Fibroblast of gingiva (primary cell): Measurements from ENCODE around the gene BOC.

Source experiments
- DNase-seq: peaks from one replicate; pipeline ENCODE4 v3.0.0-alpha.2; 2011; ENCODE audit warnings: low read depth

Gene BOC

DNA sequence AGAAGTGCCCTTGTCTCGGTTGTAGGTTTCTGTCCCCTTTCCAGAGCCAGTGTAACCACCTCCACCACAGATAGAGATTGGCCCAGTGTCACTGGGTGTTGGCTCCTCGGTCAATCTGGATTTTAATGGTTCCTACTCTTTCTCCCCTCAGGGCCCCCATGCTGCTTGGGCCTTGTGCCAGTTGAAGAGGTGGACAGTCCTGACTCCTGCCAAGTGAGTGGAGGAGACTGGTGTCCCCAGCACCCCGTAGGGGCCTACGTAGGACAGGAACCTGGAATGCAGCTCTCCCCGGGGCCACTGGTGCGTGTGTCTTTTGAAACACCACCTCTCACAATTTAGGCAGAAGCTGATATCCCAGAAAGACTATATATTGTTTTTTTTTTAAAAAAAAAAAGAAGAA, 75.2 kb downstream of the BOC start:
- DNase-seq: no peak

DNA sequence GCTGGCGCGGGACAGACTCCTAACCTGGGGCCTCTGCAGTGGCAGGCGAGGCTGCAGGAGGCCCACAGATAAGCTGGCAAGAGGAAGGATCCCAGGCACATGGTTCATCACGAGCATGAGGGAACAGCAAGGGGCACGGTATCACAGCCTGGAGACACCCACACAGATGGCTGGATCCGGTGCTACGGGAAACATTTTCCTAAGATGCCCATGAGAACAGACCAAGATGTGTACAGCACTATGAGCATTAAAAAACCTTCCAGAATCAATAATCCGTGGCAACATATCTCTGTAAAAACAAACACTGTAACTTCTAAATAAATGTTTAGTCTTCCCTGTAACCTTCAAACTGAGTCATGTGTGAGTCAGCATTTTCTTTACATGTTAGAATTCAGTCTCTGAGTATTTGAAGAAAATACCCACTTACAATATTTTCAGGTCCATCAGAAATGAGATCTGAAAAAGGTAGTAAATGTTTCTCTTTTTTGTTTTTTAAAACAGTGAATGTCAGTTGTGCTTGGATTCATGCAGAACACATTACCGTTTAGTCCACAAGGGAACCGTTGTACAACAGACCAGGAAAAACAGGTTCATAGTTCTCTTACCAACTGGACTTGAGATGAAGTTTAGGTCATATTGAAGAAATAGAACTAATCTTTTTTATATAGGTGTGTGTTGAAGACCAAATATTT, 75.9 kb downstream of the BOC start:
- peak; percentile 77 for DNase-seq

DNA sequence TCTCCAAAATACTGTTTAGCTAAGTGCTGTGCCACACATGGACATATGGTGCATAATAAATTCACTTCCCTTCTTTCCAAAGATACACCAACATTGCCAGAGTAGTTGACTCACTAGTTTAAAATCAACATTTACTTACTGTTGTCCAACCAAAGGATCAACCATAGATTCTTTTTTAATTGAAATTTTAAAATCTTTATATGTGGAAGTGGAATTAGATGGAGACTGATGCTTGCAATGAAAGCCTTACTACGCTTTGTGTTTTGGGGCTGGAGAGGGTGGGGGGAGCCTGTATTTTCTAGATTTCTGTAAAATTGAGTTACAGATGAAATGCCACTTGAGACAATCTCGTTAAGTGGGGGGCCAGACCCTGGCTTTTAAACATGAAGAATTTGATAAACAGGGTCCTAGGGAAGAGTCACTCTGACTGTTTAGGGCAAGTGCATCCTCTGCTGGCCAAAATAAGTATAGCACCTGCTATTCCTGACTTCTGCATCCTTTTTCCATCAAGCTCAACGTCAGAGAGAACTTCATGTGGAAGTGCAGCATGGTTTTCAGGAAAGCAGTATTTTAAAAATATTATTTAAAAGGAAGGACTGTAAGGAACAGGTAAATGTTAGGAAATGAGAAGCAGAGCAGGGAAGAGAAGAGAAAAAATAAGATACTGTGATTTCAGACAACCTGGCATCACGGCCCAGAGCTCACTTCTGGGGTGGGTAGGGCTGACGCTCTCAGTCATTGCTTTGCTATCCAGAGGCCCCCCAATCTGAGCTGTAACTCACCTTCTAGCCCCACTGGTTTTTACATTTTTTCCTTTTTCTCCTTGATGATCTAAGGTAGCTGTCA, 76.7 kb downstream of the BOC start:
- DNase-seq: peak; percentile 57

DNA sequence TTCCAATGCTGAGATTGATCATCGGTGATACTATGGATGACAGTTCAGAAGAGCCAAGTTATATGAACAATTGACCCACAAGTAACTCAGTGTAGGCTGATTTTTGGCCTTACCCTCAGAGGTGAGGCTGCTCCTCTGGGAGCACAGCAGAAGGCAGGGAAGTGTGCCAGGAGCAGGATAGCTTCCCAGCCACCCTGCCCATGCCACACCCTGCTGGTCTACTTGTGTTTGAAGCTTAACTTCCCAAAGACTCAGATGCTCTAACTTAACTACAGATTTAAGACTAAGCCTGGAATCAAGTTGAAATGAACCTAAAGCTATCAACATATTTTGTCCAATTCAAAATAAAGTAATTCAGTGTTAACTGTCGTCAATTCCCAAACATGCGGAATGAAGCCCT, 77.5 kb downstream of the BOC start:
- DNase-seq: no peak

DNA sequence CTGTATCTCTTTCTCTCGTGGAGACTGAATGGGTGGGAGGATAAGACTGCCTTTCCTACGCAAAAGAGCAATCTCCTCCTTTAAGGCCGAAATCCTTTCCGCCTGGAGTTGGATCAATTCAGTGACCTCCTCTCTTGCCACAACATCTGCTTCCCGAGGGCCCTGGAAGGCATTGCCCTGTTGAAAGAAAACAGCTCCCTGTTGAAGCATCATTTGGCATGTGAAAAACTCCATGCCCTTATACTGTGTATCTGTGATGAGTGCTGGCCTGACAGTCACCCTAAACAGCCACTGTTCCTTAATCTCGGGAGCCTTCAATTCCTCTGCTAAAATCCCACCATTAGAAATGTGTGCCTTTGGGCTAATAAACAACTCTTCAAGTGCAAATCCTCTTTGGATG, 80.2 kb downstream of the BOC start:
- no peak for DNase-seq

DNA sequence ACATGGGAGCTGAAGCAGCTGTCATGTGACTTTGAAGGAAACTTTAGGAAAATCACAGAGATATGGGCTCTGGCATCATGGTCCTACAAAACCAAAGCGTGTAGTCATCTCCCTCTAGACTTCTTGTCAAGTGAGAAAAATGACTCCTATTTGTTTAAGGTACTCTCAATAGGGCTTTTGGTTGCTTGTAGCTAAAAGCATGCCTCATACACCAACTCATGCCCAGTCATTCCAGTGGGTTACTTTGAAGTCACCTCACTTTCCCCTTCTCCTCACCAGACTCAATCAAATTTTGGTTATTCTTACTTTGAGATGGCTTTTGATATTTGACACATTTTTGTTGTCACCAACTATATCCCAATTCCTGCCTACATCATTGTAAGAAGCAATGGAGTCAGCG, 81.6 kb downstream of the BOC start:
- DNase-seq: no peak

DNA sequence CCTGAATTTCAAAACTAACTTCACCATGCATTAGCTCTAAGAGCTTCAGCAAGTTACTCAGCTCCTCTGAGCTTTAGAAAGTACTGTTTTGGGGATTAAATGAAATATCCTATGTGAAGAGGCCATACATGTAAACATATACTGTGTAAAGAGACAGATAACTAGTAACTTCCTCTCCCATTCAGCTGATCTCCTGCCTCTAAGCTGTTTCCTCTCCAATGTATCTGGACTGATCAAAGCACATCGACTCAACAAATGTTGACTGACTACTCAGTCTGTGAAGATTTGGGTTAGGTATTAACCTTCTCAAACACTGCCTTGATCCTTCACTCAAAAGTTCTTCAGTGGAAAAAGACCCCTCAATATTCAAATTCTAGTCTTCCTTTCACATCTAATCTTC, 82.0 kb downstream of the BOC start:
- DNase-seq: no peak

DNA sequence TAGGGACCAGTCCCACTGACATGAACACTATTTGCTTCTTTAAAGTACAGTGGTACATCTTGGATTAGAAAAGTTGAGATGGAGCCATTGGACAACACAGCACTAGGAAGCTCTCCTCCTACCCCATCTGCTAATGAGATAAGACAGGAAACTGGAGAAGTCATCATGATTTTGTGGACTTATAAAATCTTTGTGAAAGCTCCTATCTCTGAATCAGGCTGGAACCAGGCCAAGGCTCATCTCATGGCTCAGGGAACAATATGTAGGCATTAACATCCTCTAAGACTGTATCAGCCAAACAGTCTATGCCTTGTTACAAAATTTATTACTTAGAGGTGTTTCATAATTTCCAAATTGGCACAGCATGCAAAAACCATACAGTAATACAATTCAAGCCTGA, 84.1 kb downstream of the BOC start:
- DNase-seq: no peak

DNA sequence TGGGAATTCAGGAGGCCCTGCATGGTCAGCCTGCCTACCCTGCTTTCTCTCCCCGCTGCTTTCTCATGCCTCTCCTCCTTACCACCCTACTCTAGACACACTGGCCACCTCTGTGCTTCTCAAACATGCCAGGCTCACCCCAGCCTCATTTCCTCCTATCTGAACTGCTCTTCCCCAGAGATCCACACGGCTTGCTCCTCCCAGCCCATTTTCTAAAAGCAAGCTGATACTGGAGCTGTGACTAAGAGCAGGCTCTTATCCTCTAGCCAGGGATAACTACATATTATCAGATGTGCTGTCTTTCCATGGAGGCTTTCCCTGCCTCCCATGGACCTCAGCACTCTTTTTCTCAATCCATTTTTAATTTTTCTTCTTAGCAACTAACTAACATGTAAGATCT, 85.9 kb downstream of the BOC start:
- DNase-seq: no peak

DNA sequence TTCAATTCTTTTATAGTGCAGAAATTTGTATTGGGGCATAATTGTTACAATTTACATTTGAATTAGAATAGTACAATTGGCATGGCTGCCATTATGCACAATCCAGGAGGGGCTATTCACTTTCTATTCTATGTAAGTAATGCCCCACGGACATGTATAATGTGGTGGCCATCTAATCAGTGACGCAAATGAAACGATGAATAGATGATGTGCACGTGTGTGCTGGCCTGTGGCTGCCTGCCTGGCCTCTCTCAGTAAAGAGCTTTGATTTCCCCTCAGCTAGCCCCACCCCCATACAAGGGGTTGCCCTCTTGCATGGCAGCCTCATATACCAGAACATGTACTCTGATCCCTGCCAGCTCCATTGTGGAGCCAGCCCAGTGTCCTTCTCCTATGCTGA, 86.5 kb downstream of the BOC start:
- DNase-seq: no peak

DNA sequence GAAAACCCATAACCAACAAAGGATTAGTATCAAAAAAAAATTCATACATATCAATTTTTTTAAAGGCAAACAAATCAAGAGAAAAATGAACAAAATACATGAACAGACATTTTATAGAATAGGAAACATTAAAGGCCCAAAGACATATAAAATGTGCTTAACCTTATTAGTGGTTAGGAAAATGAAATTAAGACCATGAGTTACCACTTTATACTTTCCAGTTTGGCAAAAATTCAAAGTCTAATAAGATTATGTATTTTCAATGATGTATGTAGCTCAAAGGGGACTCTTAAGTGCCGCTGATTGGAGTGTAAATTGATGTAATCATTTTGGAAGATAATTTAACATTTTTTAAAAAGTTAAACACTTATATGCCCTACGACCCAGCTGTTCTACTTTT, 89.2 kb downstream of the BOC start:
- no peak for DNase-seq

DNA sequence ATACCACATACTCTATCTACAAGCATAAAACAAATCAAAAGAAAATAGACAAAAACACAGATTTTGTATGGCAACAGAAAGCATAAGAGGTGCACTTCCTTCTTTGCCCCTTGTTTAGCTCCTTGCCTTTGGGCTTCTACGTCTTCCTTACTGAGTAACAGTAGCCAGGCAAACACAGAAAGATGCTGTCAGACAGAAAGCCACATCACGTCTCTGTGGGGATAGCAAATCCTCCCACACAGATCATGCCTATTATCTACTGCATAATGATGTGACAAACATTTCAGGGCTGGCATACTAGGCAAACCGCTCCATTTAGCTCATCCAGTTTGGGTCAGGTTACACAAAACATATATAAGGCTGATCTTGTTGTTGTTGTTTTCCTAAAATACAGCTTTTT, 92.7 kb downstream of the BOC start:
- DNase-seq: no peak

DNA sequence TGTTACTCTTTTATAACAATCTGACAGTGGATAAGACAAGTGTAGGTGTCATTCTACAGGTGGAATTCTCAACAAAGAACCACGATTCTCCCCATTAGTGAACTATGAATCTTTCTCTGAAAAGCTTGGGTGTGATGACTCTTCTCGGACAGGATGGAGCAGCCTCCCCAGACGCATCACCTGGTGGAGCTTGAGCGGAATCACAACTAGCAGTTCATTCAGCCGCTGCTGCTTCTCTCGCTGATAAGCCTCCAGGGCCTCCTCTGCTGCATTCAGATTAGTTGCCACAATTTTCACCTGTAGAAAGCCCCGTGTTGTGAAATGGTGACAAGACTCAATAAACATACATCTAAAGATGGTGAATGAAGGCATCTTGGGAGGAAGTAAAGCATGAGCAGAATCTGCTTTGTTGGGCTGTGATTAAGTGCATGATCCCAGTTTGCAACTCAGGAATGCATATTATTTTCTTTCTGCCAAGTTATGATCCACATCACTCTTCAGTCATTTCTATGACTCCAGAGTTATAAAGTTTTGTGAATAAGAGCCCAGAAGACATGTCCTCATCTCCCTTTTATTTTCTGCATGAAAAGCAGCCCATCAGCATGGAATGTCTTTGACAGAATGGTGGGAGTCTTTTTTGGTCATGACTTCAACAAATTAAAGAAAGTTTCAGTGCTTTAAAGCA, 93.6 kb downstream of the BOC start:
- DNase-seq: no peak

DNA sequence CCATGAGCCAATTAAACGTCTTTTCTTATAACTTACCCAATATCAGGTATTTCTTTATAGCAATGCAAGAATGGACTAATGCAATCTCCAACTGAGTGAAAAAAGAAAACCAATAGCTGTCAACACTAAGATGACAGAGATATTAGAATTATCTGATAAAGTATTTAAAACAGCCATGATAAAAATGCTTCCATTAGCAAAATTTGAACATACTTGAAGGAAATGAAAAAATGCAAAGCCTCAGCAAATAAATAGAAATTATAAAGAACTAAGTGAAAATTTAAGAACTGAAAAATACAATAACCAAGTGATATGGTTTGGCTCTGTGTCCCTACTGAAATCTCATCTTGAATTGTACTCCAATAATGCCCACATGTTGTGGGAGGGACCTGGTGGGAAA, 99.6 kb downstream of the BOC start:
- no peak for DNase-seq

DNA sequence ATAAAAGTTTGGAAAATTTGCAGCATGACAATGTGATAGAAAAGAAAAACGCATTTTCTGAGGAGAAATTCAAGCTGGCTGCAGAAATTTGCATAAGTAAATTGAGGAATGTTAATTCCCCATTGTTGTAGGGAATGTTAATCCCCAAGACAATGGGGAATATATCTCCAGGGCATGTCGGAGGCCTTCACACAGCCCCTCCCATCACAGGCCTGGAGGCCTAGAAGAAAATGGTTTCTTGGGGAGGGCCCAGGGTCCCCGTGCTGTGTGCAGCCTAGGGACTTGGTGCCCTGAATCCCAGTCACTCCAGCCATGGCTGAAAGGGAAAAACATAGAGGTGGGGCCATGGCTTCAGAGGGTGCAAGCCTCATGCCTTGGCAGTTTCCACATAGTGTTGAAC, 101.1 kb downstream of the BOC start:
- no peak for DNase-seq

DNA sequence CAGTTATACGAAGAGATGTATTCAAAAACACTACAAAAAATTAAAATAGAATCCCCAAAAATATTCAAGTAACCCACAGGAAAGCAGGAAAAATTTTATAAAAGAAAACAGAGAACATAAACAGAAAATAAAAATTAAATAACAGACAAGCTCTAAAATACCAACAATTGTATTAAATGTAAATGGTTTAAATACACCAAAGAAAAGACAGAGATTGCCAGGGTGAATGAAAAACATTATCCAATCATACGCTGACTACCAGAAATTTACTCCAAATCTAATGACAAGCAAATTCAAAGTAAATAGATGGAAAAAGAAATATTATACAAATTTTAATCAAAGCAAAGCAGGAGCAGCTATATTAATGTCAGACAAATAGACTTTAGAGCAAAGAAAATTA, 103.6 kb downstream of the BOC start:
- no peak for DNase-seq

DNA sequence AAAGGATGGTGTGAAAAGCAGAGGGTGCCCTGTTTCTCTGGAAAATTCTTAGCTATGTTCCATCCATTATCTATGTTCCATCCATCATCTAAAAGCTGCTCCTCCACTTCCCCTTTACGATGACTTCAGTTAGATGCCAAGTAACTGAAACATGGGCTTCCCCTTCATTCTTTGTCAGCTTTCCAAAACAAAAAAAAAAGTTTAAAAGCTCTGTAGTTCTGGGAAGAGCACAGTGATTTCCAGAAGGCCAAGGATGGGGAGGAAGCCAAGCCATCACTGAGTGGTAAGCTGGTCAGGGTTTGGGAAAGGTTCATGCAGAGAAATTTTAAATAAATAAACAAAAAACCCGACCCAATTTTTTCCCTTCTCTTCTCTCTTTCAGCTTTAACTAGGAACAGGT, 118.4 kb downstream of the BOC start:
- DNase-seq: peak; percentile 56

DNA sequence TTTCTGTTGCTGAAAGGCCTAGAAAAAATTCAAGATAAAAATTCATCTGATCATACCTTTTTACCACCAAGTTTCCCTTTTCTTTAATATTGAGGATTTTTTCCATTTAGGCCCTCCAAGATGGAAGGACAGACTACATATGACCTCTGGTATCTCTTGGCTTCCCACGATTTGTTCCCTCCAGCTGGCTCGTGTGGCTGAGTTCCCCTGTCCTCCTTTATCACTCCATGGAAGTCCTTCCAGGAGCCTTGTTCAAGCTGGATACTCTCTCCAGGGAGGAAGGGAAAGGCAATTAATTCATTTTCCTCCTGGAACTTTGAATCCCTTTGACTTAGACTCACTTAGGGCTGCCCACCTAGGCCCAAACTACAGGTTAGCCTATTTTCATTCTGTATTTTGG, 119.4 kb downstream of the BOC start:
- no peak for DNase-seq

DNA sequence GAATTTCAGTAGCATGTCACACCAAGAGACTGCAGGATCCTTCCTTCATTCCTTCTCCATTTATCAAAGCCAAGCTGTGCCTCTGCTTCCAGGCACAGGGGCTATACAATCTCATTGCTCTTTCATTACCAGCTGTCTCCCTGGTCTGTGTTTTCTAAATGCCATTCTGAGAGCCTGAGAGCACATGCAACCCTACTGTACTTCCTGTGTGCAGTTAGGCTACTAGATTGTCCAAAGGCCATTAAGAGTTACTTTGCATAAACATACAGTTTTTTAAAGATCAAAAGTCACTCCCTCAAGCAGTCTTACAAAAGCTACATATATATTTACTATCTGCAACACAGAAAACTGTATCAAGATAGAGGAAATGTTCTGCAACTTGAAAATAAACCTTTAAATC, 119.8 kb downstream of the BOC start:
- DNase-seq: no peak
